GM21423 (cell line): ENCODE data around the gene GAB3.

Experiments used
- ATAC-seq: cut with Tn5 transposase; IDR thresholded peaks from one replicate; pipeline ENCODE4 v1.9.1; 2021; ENCODE audit warnings: mild to moderate bottlenecking, moderate library complexity; ENCODE audit not compliant: unreplicated experiment

The GAB3 gene

GRCh38 chrX:154751669-154752271 lies 893 bp upstream of the GAB3 start:
- ATAC-seq = no peak

GRCh38 chrX:154751203-154751668 lies 359 bp upstream of the GAB3 start:
- no peak for ATAC-seq

GRCh38 chrX:154749856-154750255 lies 1.0 kb downstream of the GAB3 start:
- ATAC-seq = no peak

GRCh38 chrX:154748712-154749339 lies 2.1 kb downstream of the GAB3 start:
- no peak for ATAC-seq

GRCh38 chrX:154742613-154743012 lies 8.3 kb downstream of the GAB3 start:
- ATAC-seq = no peak

- no peak for ATAC-seq
These were observed 10.9 kb downstream of the GAB3 start for GRCh38 chrX:154739952-154740465.

GRCh38 chrX:154738011-154738738 lies 12.7 kb downstream of the GAB3 start:
- ATAC-seq = no peak

- no peak for ATAC-seq
These were observed 13.7 kb downstream of the GAB3 start for GRCh38 chrX:154737136-154737535.

GRCh38 chrX:154735695-154736393 lies 15.0 kb downstream of the GAB3 start:
- no peak for ATAC-seq

GRCh38 chrX:154734061-154734781 lies 16.7 kb downstream of the GAB3 start:
- ATAC-seq = no peak

GRCh38 chrX:154733066-154733425 lies 17.8 kb downstream of the GAB3 start:
- no peak for ATAC-seq

GRCh38 chrX:154732421-154733065 lies 18.3 kb downstream of the GAB3 start:
- ATAC-seq = no peak

- no peak for ATAC-seq
These were observed 19.0 kb downstream of the GAB3 start for GRCh38 chrX:154731881-154732280.

- ATAC-seq = no peak
These were observed 19.7 kb downstream of the GAB3 start for GRCh38 chrX:154731184-154731583.

- ATAC-seq = no peak
These were observed 20.5 kb downstream of the GAB3 start for GRCh38 chrX:154730253-154730891.

GRCh38 chrX:154729439-154729838 lies 21.4 kb downstream of the GAB3 start:
- ATAC-seq = no peak

- ATAC-seq = no peak
These were observed 22.3 kb downstream of the GAB3 start for GRCh38 chrX:154728431-154729190.

GRCh38 chrX:154727871-154728270 lies 23.0 kb downstream of the GAB3 start:
- ATAC-seq = no peak

- ATAC-seq = no peak
These were observed 23.5 kb downstream of the GAB3 start for GRCh38 chrX:154727418-154727817.
